WTC11 (cell line): Measurements from ENCODE around the gene SLC19A2. TPM values are rescaled to one million over a fixed set of nuclear protein-coding genes. Genes with fewer than 3 reads are reported as not detected.
A peak's percentile ranks its signal among the peaks of the same experiment; 100 is the strongest.
"Not testable (repeated sequence)": the region's sequence is repeated elsewhere in the genome, so short reads cannot be mapped to it uniquely, and the experiment has no call there.

ENCODE experiments used
- ATAC-seq: fragments of 200-7000 bp; cut with Tn5 transposase; 2 replicates; pipeline ENCODE4 v1.10.0; 2021; ENCODE audit warnings: mild to moderate bottlenecking, moderate library complexity
- CTCF ChIA-PET: fragments of 300-600 bp; sonication (Branson Sonifier 250); formaldehyde crosslinking; loops from one replicate; lab custom pipeline; 2021; ENCODE audit warnings: antibody characterized with exemption; lab: Charles Lee
- POLR2A ChIA-PET: fragments of 350-600 bp; sonication (Branson Sonifier 250); formaldehyde crosslinking; loops from one replicate; lab custom pipeline; 2021; ENCODE audit warnings: antibody characterized with exemption; lab: Charles Lee
- DNase-seq: peaks from one replicate; pipeline ENCODE4 v3.0.0; 2021; ENCODE audit warnings: low spot score
- H3K27ac Mint-ChIP-seq: 2 replicates; pipeline ENCODE4 v1.8.0; 2021; ENCODE audit warnings: mixed read lengths
- H3K27me3 Mint-ChIP-seq: 2 replicates; pipeline ENCODE4 v1.8.0; 2021; ENCODE audit warnings: low read depth, mild to moderate bottlenecking, moderate library complexity, mixed read lengths
- H3K36me3 Mint-ChIP-seq: 2 replicates; pipeline ENCODE4 v1.8.0; 2021; ENCODE audit warnings: mixed read lengths
- H3K4me1 Mint-ChIP-seq: 2 replicates; pipeline ENCODE4 v1.8.0; 2022; ENCODE audit warnings: mixed read lengths
- H3K4me3 Mint-ChIP-seq: 2 replicates; pipeline ENCODE4 v1.8.0; 2021; ENCODE audit warnings: mild to moderate bottlenecking, moderate library complexity, mixed read lengths
- H3K9me3 Mint-ChIP-seq: 2 replicates; pipeline ENCODE4 v1.8.0; 2021; ENCODE audit warnings: mixed read lengths
- ATF6 ChIP-seq: sonication (generic); formaldehyde crosslinking; IDR thresholded peaks from 2 replicates; pipeline ENCODE4 v1.8.1; 2023; ENCODE audit warnings: mild to moderate bottlenecking, missing genetic modification reagents
- CREB1 ChIP-seq: sonication (generic); formaldehyde crosslinking; IDR thresholded peaks from 2 replicates; pipeline ENCODE4 v1.8.0; 2023; ENCODE audit warnings: mild to moderate bottlenecking, missing genetic modification reagents
- E2F4 ChIP-seq: sonication (generic); formaldehyde crosslinking; IDR thresholded peaks from 2 replicates; pipeline ENCODE4 v1.8.1; 2022; ENCODE audit warnings: low read depth, mild to moderate bottlenecking, moderate library complexity, missing genetic modification reagents, borderline replicate concordance
- ETV6 ChIP-seq: sonication (generic); formaldehyde crosslinking; IDR thresholded peaks from 2 replicates; pipeline ENCODE4 v1.8.1; 2022; ENCODE audit warnings: mild to moderate bottlenecking, missing genetic modification reagents
- FOXJ3 ChIP-seq: sonication (generic); formaldehyde crosslinking; IDR thresholded peaks from 2 replicates; pipeline ENCODE4 v1.9.0; 2021; ENCODE audit warnings: missing genetic modification reagents, mild to moderate bottlenecking, borderline replicate concordance
- GRHL2 ChIP-seq: fragments of 250-450 bp; sonication (Bioruptor Pico); IDR thresholded peaks from 2 replicates; pipeline ENCODE4 v1.8.0; 2022; ENCODE audit warnings: mild to moderate bottlenecking, moderate library complexity; ENCODE audit not compliant: insufficient replicate concordance, severe bottlenecking
- HMGXB4 ChIP-seq: sonication (generic); formaldehyde crosslinking; IDR thresholded peaks from 2 replicates; pipeline ENCODE4 v1.8.1; 2023; ENCODE audit warnings: mild to moderate bottlenecking, moderate library complexity, missing genetic modification reagents
- JAZF1 ChIP-seq: fragments of 250-450 bp; sonication (Bioruptor Pico); IDR thresholded peaks from 2 replicates; pipeline ENCODE4 v1.9.0; 2021; ENCODE audit warnings: moderate library complexity, mild to moderate bottlenecking, inconsistent platforms
- JUN ChIP-seq: sonication (generic); formaldehyde crosslinking; IDR thresholded peaks from 2 replicates; pipeline ENCODE4 v1.8.0; 2023; ENCODE audit warnings: mild to moderate bottlenecking, missing genetic modification reagents
- NFE2L1 ChIP-seq: sonication (generic); formaldehyde crosslinking; IDR thresholded peaks from 2 replicates; pipeline ENCODE4 v1.8.1; 2023; ENCODE audit warnings: missing genetic modification reagents
- NR1H2 ChIP-seq: sonication (generic); formaldehyde crosslinking; IDR thresholded peaks from 2 replicates; pipeline ENCODE4 v1.9.0; 2021; ENCODE audit warnings: mild to moderate bottlenecking, moderate library complexity, missing genetic modification reagents
- OVOL2 ChIP-seq: fragments of 250-450 bp; sonication (Bioruptor Pico); IDR thresholded peaks from 2 replicates; pipeline ENCODE4 v1.9.0; 2021; ENCODE audit warnings: mild to moderate bottlenecking, borderline replicate concordance
- RELA ChIP-seq: sonication (generic); formaldehyde crosslinking; IDR thresholded peaks from 2 replicates; pipeline ENCODE4 v1.8.1; 2022; ENCODE audit warnings: missing genetic modification reagents, mild to moderate bottlenecking, borderline replicate concordance
- SMAD4 ChIP-seq: sonication (generic); formaldehyde crosslinking; IDR thresholded peaks from 2 replicates; pipeline ENCODE4 v1.8.0; 2022; ENCODE audit warnings: mild to moderate bottlenecking, missing genetic modification reagents
- SP1 ChIP-seq: sonication (generic); formaldehyde crosslinking; conservative IDR thresholded peaks from 2 replicates; pipeline ENCODE4 v1.8.1; 2022; ENCODE audit warnings: missing genetic modification reagents
- ZNF138 ChIP-seq: sonication (generic); formaldehyde crosslinking; conservative IDR thresholded peaks from 2 replicates; pipeline ENCODE4 v1.8.1; 2022; ENCODE audit warnings: mild to moderate bottlenecking, moderate library complexity, missing genetic modification reagents
- ZNF396 ChIP-seq: fragments of 250-450 bp; sonication (Bioruptor Pico); IDR thresholded peaks from 2 replicates; pipeline ENCODE4 v1.8.0; 2021; ENCODE audit warnings: mild to moderate bottlenecking, moderate library complexity, borderline replicate concordance
- ZNF671 ChIP-seq: fragments of 250-450 bp; sonication (Bioruptor Pico); IDR thresholded peaks from 2 replicates; pipeline ENCODE4 v1.8.0; 2021; ENCODE audit warnings: mild to moderate bottlenecking
- total RNA-seq: library from RNA; stranded (reverse); gene quantifications from 3 replicates; pipeline ENCODE4 v1.2.3, GENCODE V29; 2021
- TF ChIP-seq, protein P1 (sequence below): sonication (generic); formaldehyde crosslinking; IDR thresholded peaks from 2 replicates; pipeline ENCODE4 v1.8.0; 2022; ENCODE audit warnings: mild to moderate bottlenecking, missing genetic modification reagents
- TF ChIP-seq, protein P2 (sequence below): sonication (generic); formaldehyde crosslinking; IDR thresholded peaks from 2 replicates; pipeline ENCODE4 v1.8.0; 2023; ENCODE audit warnings: missing genetic modification reagents, mild to moderate bottlenecking, borderline replicate concordance

SLC19A2 gene
- total RNA-seq, 1 experiment from 2014 or later: 15.8 TPM

DNA sequence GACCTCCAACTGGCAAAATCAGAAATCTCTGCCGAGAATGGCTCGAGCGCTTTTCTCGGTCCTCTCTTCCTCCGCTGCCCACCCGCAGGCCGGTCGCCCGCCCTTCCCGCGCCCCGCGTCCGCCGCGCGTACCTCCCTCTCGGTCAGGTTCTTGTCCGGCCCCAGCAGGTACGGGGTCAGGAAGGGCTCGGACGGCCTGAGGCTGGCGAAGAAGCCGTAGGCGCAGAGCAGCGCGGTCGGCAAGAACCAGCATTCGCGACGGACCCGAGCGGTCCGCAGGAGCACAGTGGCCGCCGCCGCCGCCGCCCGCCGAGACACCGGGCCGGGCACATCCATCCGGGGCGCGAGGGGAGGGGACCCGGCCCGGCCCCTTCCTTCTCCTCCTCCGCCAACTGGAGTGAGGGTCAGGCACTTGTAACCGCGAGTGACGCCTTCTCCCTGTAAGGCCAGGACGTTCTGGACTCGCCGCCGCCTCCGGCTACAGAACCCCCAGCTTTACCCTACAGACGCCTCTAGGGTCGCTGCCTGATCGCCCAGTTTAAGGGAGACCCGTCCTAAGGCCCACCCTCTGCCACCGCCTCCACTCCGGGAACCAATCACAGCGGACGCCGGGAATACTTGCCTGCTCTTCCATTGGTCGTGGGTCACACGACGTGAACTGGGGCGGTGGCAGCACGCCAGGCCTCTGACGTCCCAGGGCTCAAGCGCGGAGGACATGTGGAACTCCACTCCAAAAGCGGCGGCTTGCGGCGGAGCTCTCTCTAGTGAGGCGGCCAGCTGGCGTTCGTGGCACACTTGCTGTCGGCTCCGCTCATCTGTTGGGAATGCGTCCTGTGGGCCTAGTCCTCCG, at the start of gene SLC19A2 (continued):
- TF ChIP-seq OVOL2 (no peak), ETV6 (CRISPR knock-in tag) (peak; percentile 84), SP1 (CRISPR knock-in tag) (peak; percentile 54), E2F4 (CRISPR knock-in tag) (no peak), NFE2L1 (CRISPR knock-in tag) (peak; percentile 36; the same call in 1 of the 2 replicates), CREB1 (CRISPR knock-in tag) (no peak), FOXJ3 (CRISPR knock-in tag) (no peak), ZNF138 (CRISPR knock-in tag) (no peak), NR1H2 (CRISPR knock-in tag) (no peak), ZNF396 (no peak), HMGXB4 (CRISPR knock-in tag) (no peak; the same call in 1 of the 2 replicates), ZNF671 (CRISPR knock-in tag) (no peak), ATF6 (no peak), SMAD4 (CRISPR knock-in tag) (no peak), JUN (CRISPR knock-in tag) (no peak)
- TF ChIP-seq, protein P1, sequence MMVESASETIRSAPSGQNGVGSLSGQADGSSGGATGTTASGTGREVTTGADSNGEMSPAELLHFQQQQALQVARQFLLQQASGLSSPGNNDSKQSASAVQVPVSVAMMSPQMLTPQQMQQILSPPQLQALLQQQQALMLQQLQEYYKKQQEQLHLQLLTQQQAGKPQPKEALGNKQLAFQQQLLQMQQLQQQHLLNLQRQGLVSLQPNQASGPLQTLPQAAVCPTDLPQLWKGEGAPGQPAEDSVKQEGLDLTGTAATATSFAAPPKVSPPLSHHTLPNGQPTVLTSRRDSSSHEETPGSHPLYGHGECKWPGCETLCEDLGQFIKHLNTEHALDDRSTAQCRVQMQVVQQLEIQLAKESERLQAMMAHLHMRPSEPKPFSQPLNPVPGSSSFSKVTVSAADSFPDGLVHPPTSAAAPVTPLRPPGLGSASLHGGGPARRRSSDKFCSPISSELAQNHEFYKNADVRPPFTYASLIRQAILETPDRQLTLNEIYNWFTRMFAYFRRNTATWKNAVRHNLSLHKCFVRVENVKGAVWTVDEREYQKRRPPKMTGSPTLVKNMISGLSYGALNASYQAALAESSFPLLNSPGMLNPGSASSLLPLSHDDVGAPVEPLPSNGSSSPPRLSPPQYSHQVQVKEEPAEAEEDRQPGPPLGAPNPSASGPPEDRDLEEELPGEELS: peak; percentile 62; the same call in 1 of the 2 replicates

DNA sequence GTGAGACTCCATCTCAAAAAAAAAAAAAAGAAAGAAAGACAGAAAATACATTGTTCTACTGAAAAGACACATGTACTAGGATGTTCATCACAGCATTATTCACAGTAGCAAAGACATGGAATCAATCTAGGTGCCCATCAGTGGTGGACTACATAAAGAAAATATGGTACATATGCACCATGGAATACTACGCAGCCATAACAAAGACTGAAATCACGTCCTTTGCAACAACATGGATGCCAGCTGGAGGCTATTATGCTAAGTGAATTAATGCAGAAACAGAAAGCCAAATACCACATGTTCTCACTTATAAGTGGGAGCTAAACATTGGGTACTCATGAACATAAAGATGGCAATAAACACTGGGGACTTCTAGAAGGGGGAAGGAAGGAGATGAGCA, 48.9 kb upstream of the SLC19A2 start:
- no peaks in the 10 kb centered on the region for H3K36me3 Mint-ChIP-seq
- TF ChIP-seq, protein P2, sequence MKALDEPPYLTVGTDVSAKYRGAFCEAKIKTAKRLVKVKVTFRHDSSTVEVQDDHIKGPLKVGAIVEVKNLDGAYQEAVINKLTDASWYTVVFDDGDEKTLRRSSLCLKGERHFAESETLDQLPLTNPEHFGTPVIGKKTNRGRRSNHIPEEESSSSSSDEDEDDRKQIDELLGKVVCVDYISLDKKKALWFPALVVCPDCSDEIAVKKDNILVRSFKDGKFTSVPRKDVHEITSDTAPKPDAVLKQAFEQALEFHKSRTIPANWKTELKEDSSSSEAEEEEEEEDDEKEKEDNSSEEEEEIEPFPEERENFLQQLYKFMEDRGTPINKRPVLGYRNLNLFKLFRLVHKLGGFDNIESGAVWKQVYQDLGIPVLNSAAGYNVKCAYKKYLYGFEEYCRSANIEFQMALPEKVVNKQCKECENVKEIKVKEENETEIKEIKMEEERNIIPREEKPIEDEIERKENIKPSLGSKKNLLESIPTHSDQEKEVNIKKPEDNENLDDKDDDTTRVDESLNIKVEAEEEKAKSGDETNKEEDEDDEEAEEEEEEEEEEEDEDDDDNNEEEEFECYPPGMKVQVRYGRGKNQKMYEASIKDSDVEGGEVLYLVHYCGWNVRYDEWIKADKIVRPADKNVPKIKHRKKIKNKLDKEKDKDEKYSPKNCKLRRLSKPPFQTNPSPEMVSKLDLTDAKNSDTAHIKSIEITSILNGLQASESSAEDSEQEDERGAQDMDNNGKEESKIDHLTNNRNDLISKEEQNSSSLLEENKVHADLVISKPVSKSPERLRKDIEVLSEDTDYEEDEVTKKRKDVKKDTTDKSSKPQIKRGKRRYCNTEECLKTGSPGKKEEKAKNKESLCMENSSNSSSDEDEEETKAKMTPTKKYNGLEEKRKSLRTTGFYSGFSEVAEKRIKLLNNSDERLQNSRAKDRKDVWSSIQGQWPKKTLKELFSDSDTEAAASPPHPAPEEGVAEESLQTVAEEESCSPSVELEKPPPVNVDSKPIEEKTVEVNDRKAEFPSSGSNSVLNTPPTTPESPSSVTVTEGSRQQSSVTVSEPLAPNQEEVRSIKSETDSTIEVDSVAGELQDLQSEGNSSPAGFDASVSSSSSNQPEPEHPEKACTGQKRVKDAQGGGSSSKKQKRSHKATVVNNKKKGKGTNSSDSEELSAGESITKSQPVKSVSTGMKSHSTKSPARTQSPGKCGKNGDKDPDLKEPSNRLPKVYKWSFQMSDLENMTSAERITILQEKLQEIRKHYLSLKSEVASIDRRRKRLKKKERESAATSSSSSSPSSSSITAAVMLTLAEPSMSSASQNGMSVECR (CRISPR knock-in tag): no peak
- TF ChIP-seq GRHL2 (CRISPR knock-in tag) (no peak), RELA (CRISPR knock-in tag) (no peak), ZNF138 (CRISPR knock-in tag) (no peak), JAZF1 (CRISPR knock-in tag) (no peak)
- peaks cover 9% of the 10 kb centered on the region for H3K4me1 Mint-ChIP-seq
- POLR2A ChIA-PET: no interaction called here
- no peaks in the 10 kb centered on the region for H3K27me3 Mint-ChIP-seq
- no peaks in the 10 kb centered on the region; the same call in 1 of the 2 replicates for H3K9me3 Mint-ChIP-seq
- no peak overlapping the region for H3K27ac Mint-ChIP-seq
- H3K4me3 Mint-ChIP-seq: no peak overlapping the region
- no peak for ATAC-seq
- no peak for DNase-seq
- CTCF ChIA-PET: interaction anchor here (1.3 kb wide), 1 partner anchor 12 kb away, joined by 4 read pairs; no protein-coding TSS in a partner anchor

DNA sequence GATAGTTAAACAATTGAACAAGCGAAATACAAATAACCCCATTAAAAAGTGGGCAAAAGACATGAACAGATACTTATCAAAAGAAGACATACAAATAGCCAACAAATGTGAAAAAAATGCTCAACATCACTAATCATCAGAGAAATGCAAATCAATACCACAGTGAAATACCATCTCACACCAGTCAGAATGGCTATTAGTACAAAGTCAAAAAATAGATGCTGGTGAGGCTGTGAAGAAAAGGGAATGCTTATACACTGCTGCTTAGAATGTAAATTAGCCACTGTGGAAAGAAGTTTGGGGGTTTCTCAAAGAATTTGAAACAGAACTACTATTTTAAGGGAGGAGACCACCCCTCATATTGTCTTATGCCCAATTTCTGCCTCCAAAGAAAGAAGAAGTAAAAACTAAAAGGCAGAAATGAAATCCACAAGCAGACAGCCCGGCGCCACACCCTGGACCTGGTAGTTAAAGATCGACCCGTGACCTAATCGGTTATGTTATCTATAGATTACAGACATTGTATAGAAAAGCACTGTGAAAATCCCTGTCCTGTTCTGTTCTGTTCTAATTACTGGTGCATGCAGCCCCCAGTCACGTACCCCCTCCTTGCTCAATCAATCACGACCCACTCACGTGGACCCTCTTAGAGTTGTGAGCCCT, 47.9 kb upstream of the SLC19A2 start:
- CTCF ChIA-PET: interaction anchor here (1.3 kb wide), 1 partner anchor 13 kb away, joined by 4 read pairs; no protein-coding TSS in a partner anchor
- POLR2A ChIA-PET, ATAC-seq, H3K36me3 Mint-ChIP-seq, DNase-seq, H3K9me3 Mint-ChIP-seq, H3K27me3 Mint-ChIP-seq, H3K4me3 Mint-ChIP-seq, H3K27ac Mint-ChIP-seq: not testable (repeated sequence)
- peaks cover 19% of the 10 kb centered on the region for H3K4me1 Mint-ChIP-seq
